HL-60 (cell line): ENCODE data around the gene WDR37.

Experiments
- POLR2AphosphoS5 ChIP-seq: IDR thresholded peaks from 2 replicates; pipeline ENCODE4 v1.6.1; 2012; ENCODE audit warnings: low read depth
- SPI1 ChIP-seq: IDR thresholded peaks from 2 replicates; pipeline ENCODE4 v1.6.1; 2012; ENCODE audit warnings: low read depth, mild to moderate bottlenecking, borderline replicate concordance
- TF ChIP-seq, protein P1 (sequence below): IDR thresholded peaks from 2 replicates; pipeline ENCODE4 v1.6.1; 2012; ENCODE audit warnings: low read depth; ENCODE audit not compliant: insufficient replicate concordance
- TF ChIP-seq, protein P2 (sequence below): IDR thresholded peaks from one replicate; pipeline ENCODE4 v1.5.1; 2011; ENCODE audit warnings: low read length, control low read depth, inconsistent platforms; ENCODE audit not compliant: insufficient read depth

DNA sequence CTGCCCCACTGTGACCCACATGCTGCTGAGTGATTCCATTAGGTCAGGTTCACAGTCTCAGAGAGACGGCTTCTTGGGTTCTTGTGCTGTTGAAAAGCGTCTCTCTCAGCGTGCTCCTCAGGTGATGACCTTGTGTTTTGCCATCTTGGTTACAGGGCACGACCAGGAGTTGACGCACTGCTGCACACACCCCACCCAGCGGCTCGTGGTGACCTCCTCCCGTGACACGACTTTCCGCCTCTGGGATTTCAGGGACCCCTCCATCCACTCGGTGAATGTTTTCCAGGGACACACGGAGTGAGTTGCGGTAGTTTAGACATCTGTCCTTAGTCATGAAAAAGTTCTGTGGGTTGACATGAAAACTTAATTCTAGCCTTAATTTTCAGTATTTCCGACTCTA is 48.8 kb downstream of the WDR37 start:
- TF ChIP-seq, protein P1, sequence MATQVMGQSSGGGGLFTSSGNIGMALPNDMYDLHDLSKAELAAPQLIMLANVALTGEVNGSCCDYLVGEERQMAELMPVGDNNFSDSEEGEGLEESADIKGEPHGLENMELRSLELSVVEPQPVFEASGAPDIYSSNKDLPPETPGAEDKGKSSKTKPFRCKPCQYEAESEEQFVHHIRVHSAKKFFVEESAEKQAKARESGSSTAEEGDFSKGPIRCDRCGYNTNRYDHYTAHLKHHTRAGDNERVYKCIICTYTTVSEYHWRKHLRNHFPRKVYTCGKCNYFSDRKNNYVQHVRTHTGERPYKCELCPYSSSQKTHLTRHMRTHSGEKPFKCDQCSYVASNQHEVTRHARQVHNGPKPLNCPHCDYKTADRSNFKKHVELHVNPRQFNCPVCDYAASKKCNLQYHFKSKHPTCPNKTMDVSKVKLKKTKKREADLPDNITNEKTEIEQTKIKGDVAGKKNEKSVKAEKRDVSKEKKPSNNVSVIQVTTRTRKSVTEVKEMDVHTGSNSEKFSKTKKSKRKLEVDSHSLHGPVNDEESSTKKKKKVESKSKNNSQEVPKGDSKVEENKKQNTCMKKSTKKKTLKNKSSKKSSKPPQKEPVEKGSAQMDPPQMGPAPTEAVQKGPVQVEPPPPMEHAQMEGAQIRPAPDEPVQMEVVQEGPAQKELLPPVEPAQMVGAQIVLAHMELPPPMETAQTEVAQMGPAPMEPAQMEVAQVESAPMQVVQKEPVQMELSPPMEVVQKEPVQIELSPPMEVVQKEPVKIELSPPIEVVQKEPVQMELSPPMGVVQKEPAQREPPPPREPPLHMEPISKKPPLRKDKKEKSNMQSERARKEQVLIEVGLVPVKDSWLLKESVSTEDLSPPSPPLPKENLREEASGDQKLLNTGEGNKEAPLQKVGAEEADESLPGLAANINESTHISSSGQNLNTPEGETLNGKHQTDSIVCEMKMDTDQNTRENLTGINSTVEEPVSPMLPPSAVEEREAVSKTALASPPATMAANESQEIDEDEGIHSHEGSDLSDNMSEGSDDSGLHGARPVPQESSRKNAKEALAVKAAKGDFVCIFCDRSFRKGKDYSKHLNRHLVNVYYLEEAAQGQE = no peak
- TF ChIP-seq, protein P2, sequence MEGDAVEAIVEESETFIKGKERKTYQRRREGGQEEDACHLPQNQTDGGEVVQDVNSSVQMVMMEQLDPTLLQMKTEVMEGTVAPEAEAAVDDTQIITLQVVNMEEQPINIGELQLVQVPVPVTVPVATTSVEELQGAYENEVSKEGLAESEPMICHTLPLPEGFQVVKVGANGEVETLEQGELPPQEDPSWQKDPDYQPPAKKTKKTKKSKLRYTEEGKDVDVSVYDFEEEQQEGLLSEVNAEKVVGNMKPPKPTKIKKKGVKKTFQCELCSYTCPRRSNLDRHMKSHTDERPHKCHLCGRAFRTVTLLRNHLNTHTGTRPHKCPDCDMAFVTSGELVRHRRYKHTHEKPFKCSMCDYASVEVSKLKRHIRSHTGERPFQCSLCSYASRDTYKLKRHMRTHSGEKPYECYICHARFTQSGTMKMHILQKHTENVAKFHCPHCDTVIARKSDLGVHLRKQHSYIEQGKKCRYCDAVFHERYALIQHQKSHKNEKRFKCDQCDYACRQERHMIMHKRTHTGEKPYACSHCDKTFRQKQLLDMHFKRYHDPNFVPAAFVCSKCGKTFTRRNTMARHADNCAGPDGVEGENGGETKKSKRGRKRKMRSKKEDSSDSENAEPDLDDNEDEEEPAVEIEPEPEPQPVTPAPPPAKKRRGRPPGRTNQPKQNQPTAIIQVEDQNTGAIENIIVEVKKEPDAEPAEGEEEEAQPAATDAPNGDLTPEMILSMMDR = no peak
- TF ChIP-seq POLR2AphosphoS5 (no peak), SPI1 (no peak)
